ENCODE measurements around the gene COL23A1.
"Not testable (repeated sequence)": the region's sequence is repeated elsewhere in the genome, so short reads cannot be mapped to it uniquely, and the experiment has no call there.

COL23A1 gene

GRCh38 chr5:178304016-178304415 lies 286.2 kb downstream of the COL23A1 start:
- DNase-seq (ENCODE audit: low read depth in 2 of 2): no peak

DNA sequence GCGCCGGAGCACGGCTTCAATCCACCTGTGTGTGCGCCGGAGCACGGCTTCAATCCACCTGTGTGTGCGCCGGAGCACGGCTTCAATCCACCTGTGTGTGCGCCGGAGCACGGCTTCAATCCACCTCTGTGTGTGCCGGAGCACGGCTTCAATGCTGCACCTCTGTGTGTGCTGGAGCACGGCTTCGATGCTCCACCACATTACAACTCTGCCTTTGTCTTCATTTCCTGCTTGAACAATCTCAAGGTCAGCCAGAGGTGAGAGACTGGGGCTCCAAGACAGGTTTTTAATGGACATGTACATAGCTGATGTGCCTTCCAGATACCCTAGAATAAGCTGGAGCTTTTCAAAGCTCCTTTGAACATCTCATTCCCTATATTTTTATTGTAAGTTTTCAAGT lies 287.9 kb downstream of the COL23A1 start:
- not testable (repeated sequence) for DNase-seq (ENCODE audit: low read depth in 2 of 2)

DNA sequence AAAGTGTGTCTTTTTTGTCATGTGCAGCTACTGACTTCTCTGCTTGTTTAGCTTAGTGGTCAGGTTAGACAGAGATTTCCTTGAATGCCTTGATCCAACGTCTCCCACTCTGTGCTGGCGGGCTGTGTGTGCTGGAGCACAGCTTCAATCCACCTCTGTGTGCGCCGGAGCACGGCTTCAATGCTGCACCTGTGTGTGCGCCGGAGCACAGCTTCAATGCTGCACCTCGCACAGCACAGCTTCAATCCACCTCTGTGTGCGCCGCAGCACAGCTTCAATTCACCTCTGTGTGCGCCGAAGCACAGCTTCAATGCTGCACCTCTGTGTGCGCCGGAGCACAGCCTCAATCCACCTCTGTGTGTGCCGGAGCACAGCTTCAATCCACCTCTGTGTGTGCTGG lies 288.6 kb downstream of the COL23A1 start:
- DNase-seq (ENCODE audit: low read depth in 2 of 2): no peak

DNA sequence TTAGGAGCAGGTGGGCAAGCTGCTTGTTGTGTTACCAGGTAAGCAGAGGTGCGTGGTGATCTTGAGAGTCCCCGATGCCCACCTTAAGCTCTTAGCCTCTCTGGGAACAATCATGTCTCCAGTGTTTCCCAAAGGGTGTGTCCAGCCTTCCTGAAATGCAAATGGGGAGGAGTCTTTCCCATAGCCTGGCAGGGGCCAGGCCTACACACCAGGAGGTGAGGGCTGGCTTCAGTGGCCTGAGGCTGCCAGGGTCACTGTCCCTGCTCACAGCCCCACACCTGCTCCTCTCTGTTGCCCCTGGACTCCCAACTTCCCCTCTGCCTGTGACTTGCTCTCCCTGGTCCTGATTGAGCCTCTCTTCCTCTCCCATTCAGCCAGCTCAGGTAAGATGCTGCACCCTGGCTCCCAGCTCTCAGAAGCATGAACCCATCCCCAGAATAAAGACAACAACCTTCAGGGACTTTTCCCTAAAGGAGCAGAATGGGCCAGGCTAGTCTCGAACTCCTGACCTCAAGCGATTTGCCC lies 291.8 kb downstream of the COL23A1 start:
- no peak for DNase-seq (ENCODE audit: low read depth in 2 of 2)

DNA sequence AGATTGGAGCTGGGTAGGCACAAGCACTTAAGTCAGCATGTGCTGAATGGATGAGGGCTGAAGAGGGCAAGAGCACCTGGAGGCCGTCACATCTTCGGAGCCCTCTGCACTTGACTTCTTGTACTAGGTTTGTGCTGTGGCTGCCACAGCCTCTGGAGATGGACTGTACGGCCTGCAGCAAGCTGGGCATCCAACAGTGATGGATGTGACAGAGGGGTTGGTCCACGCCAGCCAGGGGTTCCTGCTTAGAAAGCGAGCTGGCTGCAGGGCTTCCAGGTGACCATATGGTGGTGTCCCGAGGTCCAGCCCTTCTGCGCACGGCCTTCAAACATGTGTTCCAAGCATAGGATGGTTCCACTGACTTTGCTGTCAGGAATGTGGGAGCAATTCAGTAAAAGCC lies 292.4 kb downstream of the COL23A1 start:
- DNase-seq (ENCODE audit: low read depth in 2 of 2): no peak

DNA sequence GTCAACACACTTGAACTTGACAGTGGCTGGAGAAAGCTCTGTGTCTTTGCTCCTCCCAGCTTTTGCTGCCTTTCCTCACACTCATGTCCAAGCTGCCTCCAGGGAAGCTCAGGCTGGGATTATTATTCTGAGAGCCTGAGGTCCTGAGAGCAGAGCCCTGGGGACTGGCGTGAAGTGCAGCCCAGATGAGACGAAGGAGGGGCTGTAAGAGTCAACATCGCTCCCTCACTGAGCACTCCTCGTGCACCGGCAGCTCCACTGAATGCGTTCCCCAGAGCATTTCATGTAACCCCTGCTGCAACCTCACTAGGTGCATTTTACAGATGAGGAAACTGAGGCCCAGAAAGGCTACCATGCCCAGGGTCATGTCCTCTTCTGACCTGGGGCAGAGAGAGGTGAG lies 294.1 kb downstream of the COL23A1 start:
- no peak for DNase-seq (ENCODE audit: low read depth in 2 of 2)

GRCh38 chr5:178295589-178295988 lies 294.6 kb downstream of the COL23A1 start:
- DNase-seq (ENCODE audit: low read depth in 2 of 2): no peak

DNA sequence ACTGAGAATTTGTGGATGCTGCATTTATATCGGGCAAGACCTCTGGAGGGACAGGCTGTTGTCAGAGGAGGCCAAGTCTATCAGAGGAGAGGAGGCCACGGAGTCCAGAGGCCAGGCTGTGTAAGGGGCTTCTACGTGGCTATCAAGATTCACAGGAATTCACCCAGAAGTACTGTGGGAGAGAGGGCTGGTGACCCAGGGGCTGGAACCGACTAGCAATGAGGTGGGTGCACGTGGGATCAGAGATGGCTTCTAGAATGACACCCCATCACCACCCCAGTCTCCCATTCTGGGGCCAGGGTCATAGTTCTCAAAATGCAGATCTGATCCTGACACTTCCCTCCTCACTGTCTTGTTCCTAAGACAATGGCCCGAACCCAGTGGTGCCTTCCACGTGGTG lies 296.4 kb downstream of the COL23A1 start:
- DNase-seq (ENCODE audit: low read depth in 2 of 2): no peak

DNA sequence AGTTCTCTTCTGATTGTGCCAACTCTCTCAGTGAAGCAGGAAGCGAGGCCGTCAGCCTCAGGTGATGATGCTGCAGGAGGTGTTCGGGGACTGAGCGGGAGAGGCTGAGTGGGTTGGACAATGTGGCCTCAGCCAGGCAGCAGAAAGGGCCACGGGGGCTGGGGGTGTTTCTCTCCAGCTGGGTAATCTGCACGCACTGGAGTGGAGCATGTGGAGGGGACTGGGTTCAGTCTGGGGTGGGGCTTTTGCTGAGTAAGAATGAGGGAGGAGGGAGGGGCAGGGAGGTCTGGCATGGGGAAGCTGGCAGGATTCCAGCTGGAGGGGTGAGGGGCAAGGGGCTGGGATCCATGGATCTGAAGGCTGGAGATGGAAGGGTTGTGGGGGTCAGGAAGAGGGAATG lies 296.8 kb downstream of the COL23A1 start:
- no peak for DNase-seq (ENCODE audit: low read depth in 2 of 2)

- no peak for DNase-seq (ENCODE audit: low read depth in 2 of 2)
Measured at GRCh38 chr5:178292826-178293205, 297.4 kb downstream of the COL23A1 start.

DNA sequence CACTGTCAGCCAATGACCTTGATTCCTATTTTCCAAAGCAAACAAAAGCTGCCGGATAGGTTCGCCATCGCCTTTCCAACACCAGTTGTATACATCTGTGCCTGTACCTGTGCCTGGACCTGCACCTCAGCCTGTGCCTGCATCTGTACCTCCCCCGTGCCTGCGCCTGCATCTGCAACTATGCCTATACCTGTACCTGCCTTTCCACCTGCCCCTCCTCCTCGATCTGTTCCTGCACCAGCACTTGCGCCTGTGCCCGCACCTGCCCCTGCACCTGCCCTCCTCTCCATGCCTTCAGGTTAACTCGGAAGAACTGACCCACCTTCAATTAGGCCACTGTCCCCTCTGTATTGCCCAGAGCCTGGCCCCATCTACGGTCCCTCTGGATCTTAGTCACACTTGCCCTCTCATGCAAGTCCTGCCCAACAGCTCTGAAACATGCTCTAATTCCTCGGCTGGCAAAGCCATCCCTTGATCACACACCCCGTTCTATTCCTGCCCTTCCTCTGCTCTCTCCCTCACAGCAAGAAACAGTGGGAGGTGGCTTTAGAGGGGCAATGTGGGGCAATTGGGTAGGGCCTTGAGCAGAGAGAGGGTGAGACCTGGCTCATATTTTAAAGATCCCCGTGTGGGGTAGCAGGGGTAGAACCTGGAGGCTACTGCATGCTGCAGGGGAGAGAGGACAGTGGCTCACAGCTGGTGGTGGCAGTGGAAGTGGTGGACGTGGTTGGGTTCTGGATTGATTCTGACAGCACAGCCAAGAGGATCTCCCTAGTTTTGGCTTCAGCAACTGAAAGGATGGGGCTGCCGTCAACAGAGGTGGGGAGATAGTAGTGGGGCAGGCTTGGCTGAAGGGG lies 298.0 kb downstream of the COL23A1 start:
- DNase-seq (ENCODE audit: low read depth in 2 of 2): no peak

GRCh38 chr5:178291161-178291561 lies 299.0 kb downstream of the COL23A1 start:
- DNase-seq (ENCODE audit: low read depth in 2 of 2): no peak

DNA sequence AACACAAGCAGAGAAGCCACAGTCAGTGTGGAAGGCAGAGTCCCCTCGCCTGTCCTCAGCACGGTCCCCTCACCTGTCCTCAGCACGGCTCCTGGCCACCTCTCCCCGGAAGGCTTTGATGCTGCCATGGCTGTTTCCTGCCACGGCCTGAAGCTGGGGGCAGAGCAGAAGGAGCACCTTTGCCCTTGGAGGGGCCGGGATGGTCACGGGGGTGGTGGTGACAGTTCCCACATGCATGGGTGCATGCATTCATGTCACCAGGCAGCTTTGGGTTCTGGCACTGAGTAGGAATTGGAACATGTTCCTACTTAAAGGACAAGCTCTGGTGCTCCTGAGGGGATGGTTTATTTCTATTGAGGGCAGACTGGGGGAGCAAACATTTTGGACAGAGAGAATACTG lies 299.8 kb downstream of the COL23A1 start:
- DNase-seq (ENCODE audit: low read depth in 2 of 2): no peak

DNA sequence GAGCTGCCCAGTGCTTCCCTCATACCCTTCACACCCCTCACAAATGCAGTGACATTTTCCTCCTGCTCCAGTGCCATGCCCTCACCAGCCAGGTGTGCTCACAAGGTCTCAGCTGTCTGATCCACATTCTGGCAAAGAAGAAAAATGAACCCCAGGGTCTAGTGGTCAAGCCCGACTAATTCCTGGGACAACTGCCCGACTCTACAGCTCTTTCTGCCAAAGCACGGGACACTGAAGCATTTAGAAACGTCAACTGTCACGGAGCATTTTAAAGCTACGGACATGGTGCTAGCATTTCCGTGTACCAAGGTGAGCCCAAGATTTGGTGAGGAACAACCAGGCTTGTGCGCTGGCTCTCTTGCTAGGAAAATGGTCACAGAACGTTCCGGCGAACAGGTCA lies 300.8 kb downstream of the COL23A1 start:
- no peak for DNase-seq (ENCODE audit: low read depth in 2 of 2)

GRCh38 chr5:178288401-178289368 lies 301.5 kb downstream of the COL23A1 start:
- no peak for DNase-seq (ENCODE audit: low read depth in 2 of 2)

- no peak for DNase-seq (ENCODE audit: low read depth in 2 of 2)
Measured at GRCh38 chr5:178287791-178288105, 302.4 kb downstream of the COL23A1 start.

DNA sequence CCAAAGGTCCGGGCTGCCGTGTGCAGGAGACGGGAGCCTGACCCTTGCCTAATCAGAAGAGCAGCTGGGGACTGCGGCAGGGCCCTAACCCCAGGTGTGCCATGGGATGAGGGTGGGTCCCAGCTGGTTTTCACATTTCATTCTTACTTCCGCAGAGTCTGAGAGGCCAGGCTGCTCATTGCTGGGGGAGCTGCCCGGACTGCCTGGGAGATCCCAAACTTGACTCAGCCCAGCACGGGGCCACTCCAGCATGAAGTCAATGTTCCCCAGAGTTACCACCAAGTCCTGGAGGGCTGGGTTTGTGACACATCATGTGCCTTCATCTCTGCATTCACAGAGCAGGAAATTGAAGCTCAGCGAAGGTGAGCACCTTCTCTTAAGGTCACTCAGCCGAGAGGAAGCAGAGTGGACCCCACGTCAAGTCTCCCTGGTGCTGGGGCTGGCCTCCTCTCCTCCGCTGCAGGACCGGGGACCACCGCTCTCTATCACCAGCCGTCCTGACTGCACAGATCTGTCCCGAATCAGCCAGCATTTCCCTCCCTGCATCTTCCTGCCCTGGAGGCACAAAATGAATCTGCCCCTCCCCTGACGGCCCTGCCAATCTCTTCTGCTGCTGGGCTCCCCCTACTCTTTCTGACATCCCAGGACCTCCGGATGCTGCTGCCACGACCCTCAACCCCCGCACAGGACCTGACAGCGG lies 303.0 kb downstream of the COL23A1 start:
- DNase-seq (ENCODE audit: low read depth in 2 of 2): no peak

GRCh38 chr5:178286226-178287090 lies 303.7 kb downstream of the COL23A1 start:
- DNase-seq (ENCODE audit: low read depth in 2 of 2): no peak

DNA sequence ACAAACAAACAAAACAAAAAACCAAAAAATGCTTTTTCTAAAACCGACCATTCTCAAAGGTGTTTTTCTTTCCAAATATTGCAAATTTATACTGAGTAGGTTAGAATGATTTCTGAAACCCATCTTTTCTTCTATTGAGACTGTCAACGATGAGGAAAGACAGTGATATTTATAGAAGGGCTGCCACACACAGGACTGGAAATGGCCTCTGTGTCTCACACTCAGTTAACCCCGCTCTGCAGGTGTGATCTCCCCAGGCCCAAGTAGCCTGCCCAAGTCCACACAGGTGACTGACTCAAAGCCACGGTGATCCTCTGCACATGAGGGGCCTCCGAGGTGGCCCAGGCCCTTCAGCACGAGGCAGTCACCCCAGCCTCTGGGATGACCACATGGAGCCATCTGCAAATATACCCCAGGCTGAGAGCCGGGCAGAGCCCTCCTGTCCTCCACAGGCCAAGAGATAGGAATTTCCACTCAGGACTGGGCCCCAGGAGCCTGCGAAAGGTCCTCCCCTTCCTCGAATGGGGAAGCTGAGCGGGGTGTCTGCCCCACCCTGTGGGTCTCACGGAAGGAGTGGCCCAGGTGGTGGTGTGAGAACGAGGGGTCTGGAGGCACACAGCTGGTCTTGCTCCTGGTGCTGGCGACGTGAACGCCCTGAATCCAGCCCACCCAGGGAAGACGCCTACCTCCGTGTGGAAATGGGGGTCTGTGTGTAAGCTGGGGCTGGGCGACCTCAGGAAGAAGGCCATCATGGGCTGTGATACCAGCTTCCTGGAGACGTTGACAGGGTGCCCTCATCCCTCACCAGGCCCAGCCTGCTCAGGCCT lies 304.6 kb downstream of the COL23A1 start:
- no peak for DNase-seq (ENCODE audit: low read depth in 2 of 2)

DNA sequence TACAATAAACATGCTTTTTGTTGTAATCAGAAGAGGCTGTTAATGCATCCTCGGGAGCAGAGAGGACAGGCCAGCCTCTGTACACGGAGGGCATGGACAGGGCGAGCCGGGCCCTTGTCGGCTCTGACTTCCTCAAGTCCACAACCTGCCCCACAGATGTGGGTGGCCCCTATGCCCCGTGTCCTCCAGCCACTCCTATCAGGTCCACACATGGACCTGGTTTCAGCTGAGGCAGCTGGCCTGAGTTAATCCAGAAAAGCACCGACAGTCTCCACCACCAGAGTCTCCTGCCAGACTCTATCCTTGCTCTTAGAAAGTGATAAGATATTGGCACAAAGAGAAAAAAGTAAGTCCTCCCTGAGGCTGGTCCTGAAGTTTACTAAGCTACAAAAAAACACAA lies 305.2 kb downstream of the COL23A1 start:
- DNase-seq (ENCODE audit: low read depth in 2 of 2): no peak
